ENCODE data around the gene SUN1.
A peak's percentile ranks its signal among the peaks of the same experiment; 100 is the strongest.

The SUN1 gene

GRCh38 chr7:828793-829561 lies 3.3 kb upstream of the SUN1 start:
- no peak for DNase-seq (ENCODE audit: low read depth)
- no peak overlapping the region for H3K4me3 ChIP-seq (ENCODE audit: low read length)
- TF ChIP-seq CTCF (IDR thresholded peaks at IDR 0.05; ENCODE audit: insufficient read depth, low read depth, low read length, missing control alignments), result no peak

DNA sequence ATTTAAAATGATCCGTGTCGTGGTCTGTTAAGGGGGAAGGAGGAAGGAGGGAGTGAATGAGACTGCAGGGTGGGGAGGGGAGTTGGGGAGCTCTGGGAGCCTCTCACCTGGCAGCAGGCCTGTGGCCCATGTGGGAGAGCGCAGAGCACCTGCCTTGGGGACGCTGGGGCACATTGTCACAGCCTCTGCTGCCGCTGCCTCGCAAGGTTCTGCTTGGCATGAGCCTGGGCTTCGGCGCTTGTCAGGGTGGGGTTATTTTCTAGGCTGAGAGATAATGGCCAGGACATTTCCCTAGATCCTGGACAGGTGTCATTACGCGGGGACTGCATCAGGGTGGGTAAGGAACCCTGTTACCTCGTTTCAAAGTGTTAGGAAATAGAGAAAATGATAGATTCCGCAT lies 2.2 kb upstream of the SUN1 start:
- no peak for DNase-seq (ENCODE audit: low read depth)
- H3K4me3 ChIP-seq (ENCODE audit: low read length), result no peak overlapping the region
- no peak for TF ChIP-seq CTCF (IDR thresholded peaks at IDR 0.05; ENCODE audit: insufficient read depth, low read depth, low read length, missing control alignments)

DNA sequence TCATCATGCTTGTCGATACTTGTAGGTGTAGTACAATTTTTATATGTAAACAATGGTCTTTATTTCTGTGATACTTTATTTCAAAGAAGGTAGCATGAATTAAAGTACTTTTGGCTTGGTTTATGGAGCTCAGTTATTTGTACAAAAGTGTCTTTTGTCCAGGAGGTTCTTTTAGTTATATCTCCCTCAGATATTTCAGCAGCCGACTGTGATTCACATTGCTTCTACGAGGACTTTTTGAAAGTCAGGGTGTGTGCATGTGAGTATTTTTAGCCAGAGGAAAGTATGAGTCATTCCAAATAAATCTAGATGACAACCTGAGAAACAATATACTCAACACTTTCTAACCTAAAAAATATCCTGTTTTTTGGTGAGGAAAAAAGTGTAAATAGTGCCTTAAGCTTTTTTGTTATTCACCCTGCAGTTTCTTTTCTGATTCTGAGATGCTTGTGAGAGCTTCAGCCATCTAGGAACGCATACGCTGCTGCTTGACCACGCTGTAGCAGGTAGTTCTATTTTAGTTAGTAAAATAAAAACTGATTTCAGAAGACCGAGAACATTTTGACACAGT lies 595 bp upstream of the SUN1 start:
- peak; percentile 95 for DNase-seq (ENCODE audit: low read depth)
- peak overlapping the region; percentile 6 for H3K4me3 ChIP-seq (ENCODE audit: low read length)
- TF ChIP-seq CTCF (IDR thresholded peaks at IDR 0.05; ENCODE audit: insufficient read depth, low read depth, low read length, missing control alignments), result no peak

- no peak for TF ChIP-seq CTCF (IDR thresholded peaks at IDR 0.05; ENCODE audit: insufficient read depth, low read depth, low read length, missing control alignments)
- no peak for DNase-seq (ENCODE audit: low read depth)
- H3K4me3 ChIP-seq (ENCODE audit: low read length), result peak overlapping the region; percentile 1
Observed at GRCh38 chr7:832968-833424, 720 bp downstream of the SUN1 start.

DNA sequence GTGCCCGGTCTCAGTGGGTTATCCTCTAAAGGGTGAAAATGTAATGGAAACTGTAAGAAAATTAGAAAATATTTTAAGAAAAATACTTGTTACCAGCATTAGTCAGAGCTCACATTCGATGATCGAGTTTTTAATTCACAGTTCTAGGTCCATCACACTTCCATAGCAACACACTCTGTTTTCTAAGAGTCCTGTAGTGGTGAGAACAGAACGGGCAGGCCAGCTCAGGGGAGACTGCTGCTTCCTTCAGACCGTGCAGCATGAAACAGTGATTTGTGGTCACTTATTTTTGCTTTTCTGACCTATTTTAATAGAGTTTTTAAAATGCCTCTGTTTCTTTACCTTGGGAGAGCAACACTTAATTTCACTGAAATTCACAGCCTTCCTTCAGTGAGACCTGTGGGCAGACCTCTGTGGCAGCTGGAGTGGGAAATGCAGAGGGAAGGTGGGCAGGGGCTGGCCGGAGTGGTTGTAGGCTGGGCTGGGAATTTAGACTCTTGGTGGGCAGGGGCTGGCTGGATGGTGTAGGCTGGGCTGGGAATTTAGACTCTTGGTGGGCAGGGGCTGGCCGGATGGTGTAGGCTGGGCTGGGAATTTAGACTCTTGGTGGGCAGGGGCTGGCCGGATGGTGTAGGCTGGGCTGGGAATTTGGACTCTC lies 1.5 kb downstream of the SUN1 start:
- TF ChIP-seq CTCF (IDR thresholded peaks at IDR 0.05; ENCODE audit: insufficient read depth, low read depth, low read length, missing control alignments), result no peak
- DNase-seq (ENCODE audit: low read depth), result no peak
- H3K4me3 ChIP-seq (ENCODE audit: low read length), result no peak overlapping the region

GRCh38 chr7:834277-834676 lies 2.0 kb downstream of the SUN1 start:
- H3K4me3 ChIP-seq (ENCODE audit: low read length), result no peak overlapping the region
- TF ChIP-seq CTCF (IDR thresholded peaks at IDR 0.05; ENCODE audit: insufficient read depth, low read depth, low read length, missing control alignments), result no peak
- no peak for DNase-seq (ENCODE audit: low read depth)
